ENCODE data around the gene SCAP. TPM values are rescaled to one million over a fixed set of nuclear protein-coding genes. Genes with fewer than 3 reads are reported as not detected.

Gene SCAP
- total and polyA plus RNA-seq, 7 donors, result 18.9 to 47.5 (median 34.7) TPM

DNA sequence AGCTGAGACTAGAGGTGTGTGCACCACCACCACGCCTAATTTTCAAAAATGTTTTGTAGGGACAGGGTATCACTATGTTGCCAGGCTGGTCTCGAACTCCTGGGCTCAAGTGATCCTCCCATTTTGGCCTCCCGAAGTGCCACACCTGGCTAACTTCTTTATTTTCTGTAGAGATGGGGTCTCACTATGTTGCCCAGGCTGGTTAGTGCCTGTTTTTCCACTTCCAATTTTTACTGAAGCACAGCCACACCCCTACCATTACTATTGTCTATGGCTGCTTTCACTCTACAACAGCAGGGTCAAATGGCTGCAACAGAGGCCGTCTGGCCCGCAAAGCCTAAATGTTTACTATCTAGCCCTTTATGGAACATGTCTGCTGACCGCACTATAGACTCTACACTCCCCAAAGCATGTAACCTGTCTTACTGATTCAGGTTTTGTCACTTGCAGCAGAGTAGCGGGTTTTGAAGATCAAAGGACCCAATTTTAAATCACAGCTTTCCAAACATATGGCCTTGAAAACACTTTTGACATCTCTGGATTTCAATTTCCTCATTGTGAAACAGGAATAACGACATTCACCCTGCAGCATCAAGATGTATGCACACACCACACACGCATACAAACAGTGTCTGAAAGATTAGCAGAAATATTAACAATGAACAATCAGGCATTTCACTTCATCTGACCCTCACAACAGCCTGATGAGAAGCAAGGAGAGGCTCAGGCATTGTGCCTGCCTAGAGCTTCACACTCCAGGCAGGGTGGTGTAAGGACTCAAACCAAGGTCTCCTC is 46.1 kb downstream of the SCAP start:
- intact Hi-C loops (cut with DNase I), result no loop called here

DNA sequence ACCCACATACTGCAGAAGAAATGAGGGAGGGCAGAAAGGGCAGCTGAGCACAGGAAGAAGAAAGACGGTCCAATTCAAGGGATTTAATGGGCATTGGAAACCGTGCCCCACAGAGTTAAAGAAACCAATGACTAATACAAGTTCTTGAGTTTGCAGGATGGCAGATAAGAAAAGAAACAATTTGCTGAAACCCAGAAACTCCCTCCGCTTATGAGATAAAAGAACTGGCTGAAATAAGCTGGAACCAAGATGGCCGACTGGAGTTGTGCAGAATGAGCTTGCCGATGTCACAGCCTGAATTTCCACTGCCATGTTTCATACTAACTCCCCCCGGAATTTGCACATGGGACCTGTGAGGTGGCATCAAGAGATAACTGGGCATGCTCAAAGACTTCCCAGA is 47.1 kb downstream of the SCAP start:
- ATAC-seq, result no peak
- Histone ChIP-seq H3K4me3 (no peak overlapping the region), H3K9me3 (no peaks in the 10 kb centered on the region), H3K27ac (no peak overlapping the region), H3K36me3 (ENCODE audit: insufficient read depth in 1 of 2, low read depth in 1 of 2) (peaks cover 9 to 92% of the 10 kb centered on the region in 2 donors), H3K4me1 (no peaks in the 10 kb centered on the region), H3K27me3 (ENCODE audit: insufficient read depth in 3 of 3, low read length in 2 of 3) (no peaks in the 10 kb centered on the region)
- WGBS, 3 donors, result 94 to 95% (median 94%) methylated on average over 6 of the region's 6 CpGs
- TF ChIP-seq, protein P1, sequence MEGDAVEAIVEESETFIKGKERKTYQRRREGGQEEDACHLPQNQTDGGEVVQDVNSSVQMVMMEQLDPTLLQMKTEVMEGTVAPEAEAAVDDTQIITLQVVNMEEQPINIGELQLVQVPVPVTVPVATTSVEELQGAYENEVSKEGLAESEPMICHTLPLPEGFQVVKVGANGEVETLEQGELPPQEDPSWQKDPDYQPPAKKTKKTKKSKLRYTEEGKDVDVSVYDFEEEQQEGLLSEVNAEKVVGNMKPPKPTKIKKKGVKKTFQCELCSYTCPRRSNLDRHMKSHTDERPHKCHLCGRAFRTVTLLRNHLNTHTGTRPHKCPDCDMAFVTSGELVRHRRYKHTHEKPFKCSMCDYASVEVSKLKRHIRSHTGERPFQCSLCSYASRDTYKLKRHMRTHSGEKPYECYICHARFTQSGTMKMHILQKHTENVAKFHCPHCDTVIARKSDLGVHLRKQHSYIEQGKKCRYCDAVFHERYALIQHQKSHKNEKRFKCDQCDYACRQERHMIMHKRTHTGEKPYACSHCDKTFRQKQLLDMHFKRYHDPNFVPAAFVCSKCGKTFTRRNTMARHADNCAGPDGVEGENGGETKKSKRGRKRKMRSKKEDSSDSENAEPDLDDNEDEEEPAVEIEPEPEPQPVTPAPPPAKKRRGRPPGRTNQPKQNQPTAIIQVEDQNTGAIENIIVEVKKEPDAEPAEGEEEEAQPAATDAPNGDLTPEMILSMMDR (IDR thresholded peaks at IDR 0.05), result no peak
- DNase-seq, result no peak
- intact Hi-C loops (cut with DNase I), result no loop called here

More for the DNA sequence above, 46.1 kb downstream of the SCAP start:
- peaks cover 9 to 92% of the 10 kb centered on the region in 2 donors for H3K36me3 ChIP-seq (ENCODE audit: insufficient read depth in 1 of 2, low read depth in 1 of 2)
- no peak overlapping the region for H3K27ac ChIP-seq
- DNase-seq, result peak in 1 of 2 donors; percentile 1
- no peaks in the 10 kb centered on the region for H3K27me3 ChIP-seq (ENCODE audit: insufficient read depth in 3 of 3, low read length in 2 of 3)
- H3K9me3 ChIP-seq, result no peaks in the 10 kb centered on the region
- TF ChIP-seq, protein P1 (IDR thresholded peaks at IDR 0.05), result no peak
- no peaks in the 10 kb centered on the region for H3K4me1 ChIP-seq
- 93 to 96% (median 94%) methylated on average over 9 of the region's 9 CpGs for WGBS, 3 donors
- no peak overlapping the region for H3K4me3 ChIP-seq
- ATAC-seq, result no peak

DNA sequence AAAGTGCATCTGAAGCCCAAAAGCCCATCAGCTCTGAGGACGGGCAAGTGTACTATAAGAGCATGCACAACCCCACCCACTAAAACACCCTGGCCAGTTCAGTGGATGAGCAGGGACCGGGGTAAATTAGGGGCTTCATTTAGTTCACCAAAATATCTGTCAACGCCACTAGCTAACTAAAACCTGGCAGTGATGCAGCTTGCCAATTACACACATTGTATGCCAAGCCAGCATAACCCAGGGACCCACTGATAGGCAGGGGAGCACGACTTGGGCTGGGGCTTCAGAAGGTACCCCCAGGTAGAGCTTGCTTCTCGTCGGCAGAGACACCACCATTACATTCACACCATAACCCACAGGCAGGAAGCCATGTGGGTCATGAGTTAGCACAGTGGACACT is 47.9 kb downstream of the SCAP start:
- WGBS, 3 donors, result 86 to 93% (median 86%) methylated on average over 6 of the region's 6 CpGs
- ATAC-seq, result no peak
- TF ChIP-seq, protein P1 (IDR thresholded peaks at IDR 0.05), result no peak
- Histone ChIP-seq H3K9me3 (no peaks in the 10 kb centered on the region), H3K27ac (no peak overlapping the region), H3K4me1 (no peaks in the 10 kb centered on the region), H3K27me3 (ENCODE audit: insufficient read depth in 3 of 3, low read length in 2 of 3) (no peaks in the 10 kb centered on the region), H3K4me3 (no peak overlapping the region), H3K36me3 (ENCODE audit: insufficient read depth in 1 of 2, low read depth in 1 of 2) (peaks cover 9 to 90% of the 10 kb centered on the region in 2 donors)
- peak in 1 of 2 donors; percentile 9 for DNase-seq
- intact Hi-C loops (cut with DNase I), result no loop called here

DNA sequence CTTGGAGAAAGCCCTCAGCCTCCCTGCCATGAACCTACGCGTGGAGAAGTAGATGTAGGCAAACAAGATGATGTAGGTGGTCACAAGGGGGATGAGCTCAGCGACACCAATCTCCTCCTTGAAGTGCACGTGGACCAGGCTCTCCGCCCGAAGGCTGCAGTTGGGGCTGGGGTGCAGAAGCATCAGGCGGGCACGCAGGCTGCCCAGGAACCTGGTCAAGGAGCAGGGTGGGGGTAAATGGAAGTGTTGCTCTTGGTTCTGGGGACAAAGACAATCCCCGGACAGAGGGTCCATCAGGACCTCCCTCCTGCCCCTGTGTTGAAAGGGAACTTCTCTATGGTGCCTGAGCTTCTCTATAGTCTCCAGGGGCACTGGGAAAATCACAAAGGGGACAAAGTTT is 49.8 kb downstream of the SCAP start:
- ATAC-seq (no peak), DNase-seq (peak in 1 of 2 donors; percentile 34)
- H3K9me3 ChIP-seq, result no peaks in the 10 kb centered on the region
- peaks cover 4 to 81% of the 10 kb centered on the region in 2 donors for H3K36me3 ChIP-seq (ENCODE audit: insufficient read depth in 1 of 2, low read depth in 1 of 2)
- TF ChIP-seq, protein P1 (IDR thresholded peaks at IDR 0.05), result no peak
- WGBS, 3 donors, result 92 to 94% (median 93%) methylated on average over 8 to 9 of the region's 9 CpGs
- no peak overlapping the region for H3K27ac ChIP-seq
- intact Hi-C loops (cut with DNase I), result no loop called here
- H3K27me3 ChIP-seq (ENCODE audit: insufficient read depth in 3 of 3, low read length in 2 of 3), result no peaks in the 10 kb centered on the region
- H3K4me3 ChIP-seq, result no peak overlapping the region
- H3K4me1 ChIP-seq, result peaks cover 13% of the 10 kb centered on the region
